Common myeloid progenitor, CD34-positive (primary cell): ENCODE results near the gene KCNA3.
A peak's percentile ranks its signal among the peaks of the same experiment; 100 is the strongest.

Experiments used
- CTCF ChIA-PET: fragments of 350-600 bp; sonication (Branson Sonifier 250); formaldehyde crosslinking; loops from one replicate; lab custom pipeline; 2021; ENCODE audit warnings: antibody characterized with exemption; lab: Charles Lee
- POLR2A ChIA-PET: fragments of 350-600 bp; sonication (Branson Sonifier 250); formaldehyde crosslinking; loops from one replicate; lab custom pipeline; 2021; ENCODE audit warnings: antibody characterized with exemption; lab: Charles Lee
- DNase-seq, 3 donors: peaks; one replicate each; pipeline versions ENCODE4 v3.0.0 to v3.0.0-alpha.2; 2013
- H3K27ac ChIP-seq, 2 experiments: 1 replicate in 1 of 2; 2 replicates in 1 of 2; pipeline ENCODE4 v1.7.0; 2013; ENCODE audit warnings: inconsistent platforms in 2 of 2, low read length in 2 of 2, mild to moderate bottlenecking in 2 of 2, low read depth in 1 of 2, moderate library complexity in 1 of 2; ENCODE audit not compliant: severe bottlenecking in 2 of 2, insufficient read depth in 1 of 2, poor library complexity in 1 of 2
- H3K27me3 ChIP-seq, 5 experiments: replicated peaks in 2 of 5; 1 replicate in 3 of 5; 2 replicates in 2 of 5; pipeline versions ENCODE4 v1.6.1 to v1.7.0; 2013; ENCODE audit warnings: low read length in 4 of 5, mild to moderate bottlenecking in 2 of 5, moderate library complexity in 2 of 5, inconsistent platforms in 1 of 5; ENCODE audit not compliant: insufficient read depth in 5 of 5, control insufficient read depth in 4 of 5
- H3K36me3 ChIP-seq, 4 experiments: 1 replicate in 2 of 4; 2 replicates in 2 of 4; pipeline versions ENCODE4 v1.6.1 to v1.7.0; 2013; ENCODE audit warnings: low read length in 3 of 4, control low read depth in 1 of 4, mild to moderate bottlenecking in 1 of 4; ENCODE audit not compliant: control insufficient read depth in 4 of 4, insufficient read depth in 4 of 4
- H3K4me1 ChIP-seq, 4 experiments: 1 replicate in 3 of 4; 2 replicates in 1 of 4; pipeline versions ENCODE4 v1.6.1 to v1.7.1; 2013; ENCODE audit warnings: low read length in 3 of 4, mild to moderate bottlenecking in 3 of 4, control low read depth in 1 of 4, inconsistent platforms in 1 of 4, moderate library complexity in 1 of 4; ENCODE audit not compliant: control insufficient read depth in 4 of 4, insufficient read depth in 4 of 4; ENCODE audit errors: control extremely low read depth in 1 of 4
- H3K4me3 ChIP-seq, 7 experiments: 1 replicate in 4 of 7; 2 replicates in 3 of 7; pipeline versions ENCODE4 v1.5.1 to v1.7.0; 2013; ENCODE audit warnings: mild to moderate bottlenecking in 7 of 7, low read length in 6 of 7, moderate library complexity in 6 of 7, inconsistent platforms in 2 of 7, low read depth in 2 of 7, control low read depth in 1 of 7; ENCODE audit not compliant: insufficient read depth in 4 of 7, control insufficient read depth in 1 of 7; ENCODE audit errors: extremely low read depth in 1 of 7
- H3K9me3 ChIP-seq, 5 experiments: 1 replicate in 4 of 5; 2 replicates in 1 of 5; pipeline versions ENCODE4 v1.6.1 to v1.7.1; 2013; ENCODE audit warnings: low read length in 4 of 5, mild to moderate bottlenecking in 2 of 5, inconsistent platforms in 1 of 5, low read depth in 1 of 5, moderate library complexity in 1 of 5; ENCODE audit not compliant: control insufficient read depth in 4 of 5, insufficient read depth in 2 of 5; ENCODE audit errors: control extremely low read depth in 1 of 5
- WGBS: methylation state at CpG from one replicate; pipeline ENCODE4 v1.1.5; 2013; ENCODE audit not compliant: insufficient coverage; 5-methylcytosine and 5-hydroxymethylcytosine counted together

The KCNA3 gene

DNA sequence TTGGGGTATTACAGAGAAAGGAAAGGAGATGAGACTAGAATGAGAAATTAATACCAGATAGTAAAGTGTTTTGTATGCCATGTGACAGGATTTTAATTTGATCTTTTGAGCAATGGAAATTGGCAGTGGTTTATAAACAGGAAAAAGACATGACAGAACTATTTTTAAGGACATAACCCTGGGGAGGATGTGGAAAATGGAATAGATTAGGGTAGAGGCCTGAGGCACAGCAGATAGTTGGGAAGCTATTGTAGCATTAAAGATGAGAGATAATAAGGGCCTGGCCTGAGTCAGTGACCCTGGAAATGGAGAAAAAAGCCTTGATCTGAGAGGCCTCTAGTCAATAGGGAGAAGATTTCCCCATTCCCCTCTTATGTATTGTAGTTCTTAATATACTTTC lies 22.1 kb upstream of the KCNA3 start:
- DNase-seq = no peak
- ChIA-PET CTCF (no interaction called here), POLR2A (no interaction called here)
- Histone ChIP-seq H3K9me3 (no peaks in the 10 kb centered on the region), H3K27ac (no peak overlapping the region), H3K27me3 (peaks cover 0 to 4% (median 3%) of the 10 kb centered on the region in 5 experiments), H3K4me1 (no peaks in the 10 kb centered on the region), H3K4me3 (no peak overlapping the region), H3K36me3 (no peaks in the 10 kb centered on the region)

DNA sequence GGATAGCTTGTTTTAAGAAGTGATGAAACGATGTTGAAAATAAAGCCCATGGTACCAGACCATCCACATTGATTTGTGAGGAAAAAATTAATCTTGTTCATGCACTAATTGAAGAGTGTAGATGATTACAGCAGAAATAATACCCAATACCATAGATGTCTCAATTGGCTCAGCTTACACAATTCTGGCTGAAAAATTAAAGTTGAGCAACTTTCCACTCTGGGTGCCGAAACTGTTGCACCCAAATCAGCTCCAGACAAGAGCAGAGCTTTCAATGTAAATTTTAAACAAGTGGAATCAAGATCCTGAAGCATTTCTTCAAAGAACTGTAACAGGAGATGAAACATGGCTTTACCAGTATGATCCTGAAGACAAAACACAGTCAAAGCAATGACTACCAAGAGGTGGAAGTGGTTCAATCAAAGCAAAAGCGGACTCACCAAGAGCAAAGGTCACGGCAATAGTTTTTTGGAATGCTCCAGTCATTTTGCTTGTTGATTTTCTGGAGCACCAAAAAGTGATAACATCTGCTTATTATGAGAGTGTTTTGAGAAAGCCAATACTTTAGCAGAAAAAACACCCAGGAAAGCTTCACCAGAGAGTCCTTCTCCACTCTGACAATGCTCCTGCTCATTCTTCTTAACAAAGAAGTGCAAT lies 16.1 kb upstream of the KCNA3 start:
- ChIA-PET POLR2A (no interaction called here), CTCF (no interaction called here)
- no peak for DNase-seq
- Histone ChIP-seq H3K9me3 (no peaks in the 10 kb centered on the region), H3K27ac (no peak overlapping the region), H3K4me1 (no peaks in the 10 kb centered on the region), H3K27me3 (peaks cover 0 to 14% (median 4%) of the 10 kb centered on the region in 5 experiments), H3K4me3 (no peak overlapping the region), H3K36me3 (no peaks in the 10 kb centered on the region)
- 95% methylated on average over 3 of the region's 4 CpGs for WGBS

DNA sequence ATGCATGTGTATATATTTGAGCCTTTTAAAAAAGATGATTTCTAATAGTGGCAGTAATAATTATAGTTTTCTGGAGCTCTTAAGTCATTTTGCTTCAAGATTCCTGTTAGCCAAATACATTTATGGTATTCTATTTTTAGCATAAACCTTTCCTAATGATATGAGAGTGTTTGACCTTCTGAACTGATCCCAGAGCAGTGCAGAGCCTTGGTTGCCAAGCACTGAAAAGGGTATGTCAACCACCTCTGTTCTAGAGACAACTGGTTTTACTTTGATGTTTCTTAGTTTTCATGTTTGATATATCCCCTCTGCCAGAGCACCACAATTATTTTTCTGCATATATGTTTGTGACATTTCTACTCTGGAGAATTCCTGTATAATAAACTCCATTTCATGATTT lies 15.1 kb upstream of the KCNA3 start:
- Histone ChIP-seq H3K36me3 (no peaks in the 10 kb centered on the region), H3K4me1 (no peaks in the 10 kb centered on the region), H3K9me3 (no peaks in the 10 kb centered on the region), H3K27me3 (peaks cover 0 to 16% (median 4%) of the 10 kb centered on the region in 5 experiments), H3K4me3 (no peak overlapping the region), H3K27ac (no peak overlapping the region)
- ChIA-PET CTCF (interaction anchor here (0.9 to 1.0 kb wide), 2 partner anchors 55 to 70 kb away, joined by 3 read pairs; no protein-coding TSS in a partner anchor), POLR2A (no interaction called here)
- no peak for DNase-seq

DNA sequence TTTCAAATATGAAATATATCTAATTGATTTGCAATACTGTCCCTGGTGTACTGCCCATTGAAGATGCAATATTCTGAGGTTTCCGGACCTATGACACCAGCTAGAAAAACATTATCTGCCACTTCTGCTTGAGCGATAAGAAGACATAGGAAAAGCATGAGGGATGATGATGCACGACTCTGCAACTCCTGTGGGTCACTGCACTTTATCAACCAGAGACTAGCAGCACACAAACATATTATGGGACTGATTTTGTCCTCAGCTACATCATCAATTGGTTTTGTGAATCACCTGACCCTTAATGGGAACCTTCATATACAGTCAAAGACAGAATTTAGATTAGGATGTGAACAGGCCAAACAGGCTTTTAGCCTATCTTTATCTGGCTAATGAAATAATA lies 13.8 kb upstream of the KCNA3 start:
- WGBS = no CpG with 5 or more reads among the region's 3 CpGs
- peaks cover 0 to 16% (median 2%) of the 10 kb centered on the region in 5 experiments for H3K27me3 ChIP-seq
- no peaks in the 10 kb centered on the region for H3K36me3 ChIP-seq
- no peak overlapping the region for H3K27ac ChIP-seq
- H3K4me1 ChIP-seq = no peaks in the 10 kb centered on the region
- no peaks in the 10 kb centered on the region for H3K9me3 ChIP-seq
- ChIA-PET POLR2A (no interaction called here), CTCF (no interaction called here)
- H3K4me3 ChIP-seq = no peak overlapping the region
- DNase-seq = no peak

DNA sequence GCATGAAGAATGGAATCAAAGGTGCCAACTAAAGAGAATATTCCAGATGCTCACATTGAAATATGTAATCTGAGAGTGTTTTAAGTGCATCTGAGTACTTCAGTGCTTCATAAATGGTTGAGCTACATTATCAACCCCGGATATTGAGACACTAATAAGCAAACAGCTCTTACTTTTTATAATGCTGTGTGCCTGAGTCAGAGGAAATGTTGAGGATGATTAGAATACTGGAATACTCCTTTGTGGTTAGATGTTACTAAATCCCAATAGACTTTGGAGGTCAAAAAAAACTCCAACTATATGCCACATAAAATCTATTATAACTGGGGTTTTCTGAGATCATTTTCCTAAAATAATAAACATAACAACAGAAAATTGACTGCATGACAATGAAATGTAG lies 12.5 kb upstream of the KCNA3 start:
- Histone ChIP-seq H3K4me3 (no peak overlapping the region), H3K27ac (no peak overlapping the region), H3K9me3 (no peaks in the 10 kb centered on the region), H3K27me3 (peaks cover 0 to 16% (median 2%) of the 10 kb centered on the region in 5 experiments), H3K36me3 (no peaks in the 10 kb centered on the region), H3K4me1 (no peaks in the 10 kb centered on the region)
- WGBS = no CpG with 5 or more reads among the region's 1 CpG
- no peak for DNase-seq
- ChIA-PET POLR2A (interaction anchor here (0.6 kb wide), 1 partner anchor 814 kb away, joined by 4 read pairs; no protein-coding TSS in a partner anchor), CTCF (interaction anchor here (2.0 kb wide), 2 partner anchors 51 to 68 kb away, joined by 6 read pairs; no protein-coding TSS in a partner anchor)

DNA sequence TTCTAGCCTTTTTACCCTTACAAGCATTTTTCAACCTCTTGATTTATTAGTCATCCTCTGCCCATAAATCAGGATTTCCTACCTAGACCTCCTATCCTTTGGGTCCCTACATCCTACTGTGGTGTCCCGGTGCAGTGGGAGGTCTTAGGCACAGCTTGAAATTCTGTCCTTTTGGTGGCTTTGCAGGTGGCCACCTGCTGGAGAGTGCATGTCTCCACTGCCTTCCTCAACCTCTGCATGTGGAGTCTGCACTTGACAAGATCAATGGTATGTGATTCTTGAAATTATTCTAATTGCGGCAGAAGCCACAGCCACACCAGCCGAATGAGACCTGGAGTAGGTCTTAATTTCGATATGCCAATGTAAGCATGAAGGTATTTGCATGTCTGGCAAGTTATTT lies 11.4 kb upstream of the KCNA3 start:
- no peaks in the 10 kb centered on the region for H3K36me3 ChIP-seq
- no peak overlapping the region for H3K4me3 ChIP-seq
- 92% methylated on average over 2 of the region's 4 CpGs for WGBS
- peaks cover 0 to 13% (median 2%) of the 10 kb centered on the region in 5 experiments for H3K27me3 ChIP-seq
- H3K4me1 ChIP-seq = no peaks in the 10 kb centered on the region
- POLR2A ChIA-PET = no interaction called here
- peak in 2 of 3 donors; percentile 31 to 35 for DNase-seq
- no peaks in the 10 kb centered on the region for H3K9me3 ChIP-seq
- CTCF ChIA-PET = interaction anchor here (0.7 to 2.0 kb wide), 4 partner anchors 47 to 78 kb away, joined by 3 to 6 read pairs (median 5); no protein-coding TSS in a partner anchor
- H3K27ac ChIP-seq = no peak overlapping the region

DNA sequence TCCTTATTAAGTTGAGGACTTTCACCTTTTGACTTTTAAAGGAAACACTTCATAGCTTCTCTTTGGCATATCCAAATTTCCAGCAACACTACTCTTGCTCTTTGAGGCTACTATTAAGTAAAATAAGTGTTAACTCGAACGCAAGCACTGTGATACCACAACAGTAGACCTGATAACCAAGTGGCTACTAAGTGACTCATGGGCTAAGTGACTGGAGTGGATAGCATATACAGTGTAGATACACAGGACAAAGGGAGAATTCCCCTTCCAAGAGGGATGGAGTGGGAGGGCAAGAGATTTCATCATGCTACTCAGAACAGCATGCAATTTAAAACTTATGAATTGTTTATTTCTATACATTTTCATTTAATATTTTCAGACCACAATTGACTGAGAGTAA lies 9.8 kb upstream of the KCNA3 start:
- Histone ChIP-seq H3K9me3 (no peaks in the 10 kb centered on the region), H3K36me3 (no peaks in the 10 kb centered on the region), H3K27ac (no peak overlapping the region), H3K4me1 (peaks cover 0 to 11% (median 4%) of the 10 kb centered on the region in 4 experiments), H3K4me3 (no peak overlapping the region), H3K27me3 (peaks cover 0 to 13% (median 0%) of the 10 kb centered on the region in 5 experiments)
- ChIA-PET POLR2A (no interaction called here), CTCF (no interaction called here)
- DNase-seq = no peak
- WGBS = 100% methylated on average over 2 of the region's 2 CpGs
